ENCODE data around the gene SNX14.

Gene SNX14

GRCh38 chr6:85460921-85461797 lies 132.5 kb downstream of the SNX14 start:
- peak; percentile 66 for DNase-seq

GRCh38 chr6:85460154-85460920 lies 133.3 kb downstream of the SNX14 start:
- peak; percentile 23 for DNase-seq

GRCh38 chr6:85459224-85459901 lies 134.3 kb downstream of the SNX14 start:
- no peak for DNase-seq

- DNase-seq = no peak
Observed at GRCh38 chr6:85458782-85459181, 134.9 kb downstream of the SNX14 start.

GRCh38 chr6:85458184-85458583 lies 135.5 kb downstream of the SNX14 start:
- no peak for DNase-seq

- no peak for DNase-seq
Observed at GRCh38 chr6:85456782-85457181, 136.9 kb downstream of the SNX14 start.

Data from NK-92 treated with Interleukin-12 subunit alpha and Interleukin-12 subunit beta, amount 100 ng/mL, for 24 hours (cell line).